GM23338 (cell line): ENCODE measurements around the gene HES4. TPM values are rescaled to one million over a fixed set of nuclear protein-coding genes. Genes with fewer than 3 reads are reported as not detected.
A peak's percentile ranks its signal among the peaks of the same experiment; 100 is the strongest.

Source experiments
- ATAC-seq: fragments of 200-7000 bp; cut with Tn5 transposase; 3 replicates; pipeline ENCODE4 v1.9.1; 2020
- DNase-seq: peaks from one replicate; pipeline ENCODE4 v3.0.0-alpha.2; 2015; ENCODE audit warnings: low spot score
- H2AFZ ChIP-seq: fragments of 200-600 bp; sonication (generic); 2 replicates; pipeline ENCODE4 v1.8.0; 2016; ENCODE audit warnings: antibody characterized with exemption, mild to moderate bottlenecking, moderate library complexity
- H3F3A ChIP-seq: fragments of 200-600 bp; sonication (generic); replicated peaks from 2 replicates; pipeline ENCODE4 v1.8.0; 2017; ENCODE audit warnings: antibody characterized with exemption, mixed run types, low read depth
- H3K27ac ChIP-seq: fragments of 200-600 bp; sonication (generic); 2 replicates; pipeline ENCODE4 v1.6.1; 2016; ENCODE audit warnings: low read depth
- H3K27me3 ChIP-seq: fragments of 200-600 bp; sonication (generic); 2 replicates; pipeline ENCODE4 v1.8.0; 2016; ENCODE audit warnings: mild to moderate bottlenecking, mixed run types, moderate library complexity; ENCODE audit not compliant: insufficient read depth
- H3K36me3 ChIP-seq: fragments of 200-600 bp; sonication (generic); 2 replicates; pipeline ENCODE4 v1.8.0; 2016; ENCODE audit warnings: mild to moderate bottlenecking; ENCODE audit not compliant: insufficient read depth
- H3K4me1 ChIP-seq: fragments of 200-600 bp; sonication (generic); 2 replicates; pipeline ENCODE4 v1.8.0; 2016; ENCODE audit warnings: mild to moderate bottlenecking, moderate library complexity; ENCODE audit not compliant: insufficient read depth
- H3K4me2 ChIP-seq: fragments of 200-600 bp; sonication (generic); 2 replicates; pipeline ENCODE4 v1.7.1; 2017; ENCODE audit warnings: mixed run types
- H3K4me3 ChIP-seq: fragments of 200-600 bp; sonication (generic); 2 replicates; pipeline ENCODE4 v1.6.1; 2016; ENCODE audit warnings: mixed run types
- H3K79me2 ChIP-seq: fragments of 200-600 bp; sonication (generic); replicated peaks from 2 replicates; pipeline ENCODE4 v1.8.0; 2017; ENCODE audit warnings: mild to moderate bottlenecking; ENCODE audit not compliant: insufficient read depth
- H3K9me2 ChIP-seq: fragments of 200-600 bp; sonication (generic); 2 replicates; pipeline ENCODE4 v1.8.0; 2017; ENCODE audit not compliant: insufficient read depth
- H4K20me1 ChIP-seq: fragments of 200-600 bp; sonication (generic); replicated peaks from 2 replicates; pipeline ENCODE4 v1.8.0; 2017; ENCODE audit warnings: mild to moderate bottlenecking; ENCODE audit not compliant: insufficient read depth
- H3K27ac Mint-ChIP-seq: 2 replicates; pipeline ENCODE4 v1.8.0; 2020; ENCODE audit warnings: inconsistent platforms, mild to moderate bottlenecking, moderate library complexity, mixed read lengths
- H3K27me3 Mint-ChIP-seq: 3 replicates; pipeline ENCODE4 v1.8.0; 2022; ENCODE audit warnings: low read depth, mild to moderate bottlenecking, moderate library complexity, mixed read lengths, inconsistent platforms; ENCODE audit not compliant: insufficient read depth, poor library complexity
- H3K36me3 Mint-ChIP-seq: 3 replicates; pipeline ENCODE4 v1.8.0; 2021; ENCODE audit warnings: low read depth, mild to moderate bottlenecking, inconsistent platforms, moderate library complexity, mixed read lengths
- H3K4me1 Mint-ChIP-seq: 3 replicates; pipeline ENCODE4 v1.8.0; 2020; ENCODE audit warnings: mild to moderate bottlenecking, inconsistent platforms, mixed read lengths
- H3K4me3 Mint-ChIP-seq: 3 replicates; pipeline ENCODE4 v1.8.0; 2021; ENCODE audit warnings: moderate library complexity, mild to moderate bottlenecking, inconsistent platforms, mixed read lengths
- H3K9me3 Mint-ChIP-seq: 3 replicates; pipeline ENCODE4 v1.8.0; 2020; ENCODE audit warnings: moderate library complexity, mild to moderate bottlenecking, inconsistent platforms, mixed read lengths
- CREB1 ChIP-seq: fragments of 250-450 bp; sonication (Bioruptor Pico); IDR thresholded peaks from 2 replicates; pipeline ENCODE4 v1.5.0; 2020; ENCODE audit warnings: low read depth, mild to moderate bottlenecking, moderate library complexity
- EZH2 ChIP-seq: fragments of 200-600 bp; sonication (generic); IDR thresholded peaks from one replicate; pipeline ENCODE4 v1.8.0; 2017; ENCODE audit warnings: antibody characterized with exemption, mild to moderate bottlenecking, low read depth; ENCODE audit not compliant: unreplicated experiment
- EZH2phosphoT487 ChIP-seq: fragments of 200-600 bp; sonication (generic); IDR thresholded peaks from one replicate; pipeline ENCODE4 v1.8.1; 2018; ENCODE audit warnings: antibody characterized with exemption; ENCODE audit not compliant: unreplicated experiment
- JUNB ChIP-seq: IDR thresholded peaks from one replicate; pipeline ENCODE4 v1.6.1; 2016; ENCODE audit warnings: antibody characterized with exemption; ENCODE audit not compliant: unreplicated experiment
- NANOG ChIP-seq: IDR thresholded peaks from 2 replicates; pipeline ENCODE4 v1.6.1; 2016; ENCODE audit warnings: antibody characterized with exemption, borderline replicate concordance
- POLR2AphosphoS5 ChIP-seq: IDR thresholded peaks from 2 replicates; pipeline ENCODE4 v1.6.1; 2016; ENCODE audit warnings: antibody characterized with exemption, low read depth
- STAT1 ChIP-seq: IDR thresholded peaks from one replicate; pipeline ENCODE4 v1.6.1; 2016; ENCODE audit warnings: antibody characterized with exemption; ENCODE audit not compliant: unreplicated experiment
- ZNF114 ChIP-seq: fragments of 250-450 bp; sonication (Bioruptor Pico); IDR thresholded peaks from 2 replicates; pipeline ENCODE4 v1.5.0; 2020; ENCODE audit warnings: mild to moderate bottlenecking, moderate library complexity
- ZNF331 ChIP-seq: fragments of 250-450 bp; sonication (Bioruptor Pico); IDR thresholded peaks from 2 replicates; pipeline ENCODE4 v1.5.0; 2020; ENCODE audit warnings: low read depth, mild to moderate bottlenecking, moderate library complexity
- polyA plus RNA-seq: library from polyadenylated mRNA; unstranded; fragments of >200 nt; fragmentation: Nextera tagmentation; extraction: Ambion mirVana; gene quantifications from 2 replicates; pipeline ENCODE4 v1.2.1, GENCODE V29; 2016
- total RNA-seq: library from RNA; depleted of rRNA; stranded (reverse); fragments of >200 nt; shearing (Covaris generic); gene quantifications from 2 replicates; pipeline ENCODE4 v1.2.3, GENCODE V29; 2014
- TF ChIP-seq, protein P1 (sequence below): IDR thresholded peaks from one replicate; pipeline ENCODE4 v1.6.1; 2018; ENCODE audit warnings: antibody characterized with exemption; ENCODE audit not compliant: unreplicated experiment
- TF ChIP-seq, protein P2 (sequence below): fragments of 250-450 bp; sonication (Bioruptor Pico); IDR thresholded peaks from 2 replicates; pipeline ENCODE4 v1.5.0; 2020; ENCODE audit warnings: mild to moderate bottlenecking, moderate library complexity
- TF ChIP-seq, protein P3 (sequence below): IDR thresholded peaks from 2 replicates; pipeline ENCODE4 v1.6.1; 2016; ENCODE audit warnings: antibody characterized with exemption
- TF ChIP-seq, protein P4 (sequence below), 2 experiments: fragments of 200-600 bp in 1 of 2; sonication (generic) in 1 of 2; conservative IDR thresholded peaks; 2 replicates each; pipeline versions ENCODE4 v1.5.1 to v1.6.1; 2016 to 2017; ENCODE audit warnings: antibody characterized with exemption in 2 of 2, low read depth in 2 of 2, mild to moderate bottlenecking in 2 of 2, moderate library complexity in 1 of 2

HES4 gene
- total and polyA plus RNA-seq, 2 experiments from 2014 or later: 2.3 to 6.7 TPM

DNA sequence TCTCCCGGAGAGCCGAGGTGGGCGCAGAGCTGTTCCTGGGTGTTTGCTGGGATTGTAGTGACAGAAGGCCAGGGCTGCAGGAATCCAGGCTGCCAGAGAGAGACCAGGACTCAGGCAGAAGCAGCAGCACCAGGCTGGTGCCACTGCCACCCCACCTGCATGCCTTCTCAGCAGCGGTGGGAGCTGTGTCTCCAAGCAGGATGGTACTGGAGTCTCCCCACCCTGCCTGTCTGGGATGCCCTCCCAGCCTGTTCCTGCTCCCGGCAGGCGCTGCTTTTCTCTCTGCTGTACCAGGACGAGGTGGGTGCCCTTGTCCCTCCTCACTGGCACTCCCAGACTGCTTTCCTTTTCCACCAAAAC is 4.5 kb upstream of the HES4 start:
- Mint-ChIP-seq H3K4me3 (peak overlapping the region; percentile 19; the same call in 1 of the 3 replicates), H3K4me1 (peaks cover 18% of the 10 kb centered on the region), H3K36me3 (no peaks in the 10 kb centered on the region; the same call in 2 of the 3 replicates), H3K9me3 (peaks cover 2% of the 10 kb centered on the region; the same call in 1 of the 3 replicates), H3K27ac (no peak overlapping the region), H3K27me3 (peaks cover 59% of the 10 kb centered on the region)
- Histone ChIP-seq H3K27ac (no peak overlapping the region), H3K79me2 (no peaks in the 10 kb centered on the region), H3K27me3 (peaks cover 73% of the 10 kb centered on the region), H3K4me2 (no peak overlapping the region), H2AFZ (no peak overlapping the region), H3K36me3 (no peaks in the 10 kb centered on the region), H4K20me1 (no peaks in the 10 kb centered on the region; the same call in 1 of the 2 replicates), H3K4me1 (peaks cover 8% of the 10 kb centered on the region; the same call in 1 of the 2 replicates), H3K9me2 (no peaks in the 10 kb centered on the region), H3F3A (peaks cover 4% of the 10 kb centered on the region; the same call in 1 of the 2 replicates), H3K4me3 (no peak overlapping the region)
- no peak for ATAC-seq
- TF ChIP-seq STAT1 (no peak), NANOG (no peak), EZH2 (no peak), POLR2AphosphoS5 (no peak), CREB1 (CRISPR knock-in tag) (no peak), ZNF114 (no peak), EZH2phosphoT487 (no peak), ZNF331 (CRISPR knock-in tag) (no peak), JUNB (no peak)
- TF ChIP-seq, protein P1, sequence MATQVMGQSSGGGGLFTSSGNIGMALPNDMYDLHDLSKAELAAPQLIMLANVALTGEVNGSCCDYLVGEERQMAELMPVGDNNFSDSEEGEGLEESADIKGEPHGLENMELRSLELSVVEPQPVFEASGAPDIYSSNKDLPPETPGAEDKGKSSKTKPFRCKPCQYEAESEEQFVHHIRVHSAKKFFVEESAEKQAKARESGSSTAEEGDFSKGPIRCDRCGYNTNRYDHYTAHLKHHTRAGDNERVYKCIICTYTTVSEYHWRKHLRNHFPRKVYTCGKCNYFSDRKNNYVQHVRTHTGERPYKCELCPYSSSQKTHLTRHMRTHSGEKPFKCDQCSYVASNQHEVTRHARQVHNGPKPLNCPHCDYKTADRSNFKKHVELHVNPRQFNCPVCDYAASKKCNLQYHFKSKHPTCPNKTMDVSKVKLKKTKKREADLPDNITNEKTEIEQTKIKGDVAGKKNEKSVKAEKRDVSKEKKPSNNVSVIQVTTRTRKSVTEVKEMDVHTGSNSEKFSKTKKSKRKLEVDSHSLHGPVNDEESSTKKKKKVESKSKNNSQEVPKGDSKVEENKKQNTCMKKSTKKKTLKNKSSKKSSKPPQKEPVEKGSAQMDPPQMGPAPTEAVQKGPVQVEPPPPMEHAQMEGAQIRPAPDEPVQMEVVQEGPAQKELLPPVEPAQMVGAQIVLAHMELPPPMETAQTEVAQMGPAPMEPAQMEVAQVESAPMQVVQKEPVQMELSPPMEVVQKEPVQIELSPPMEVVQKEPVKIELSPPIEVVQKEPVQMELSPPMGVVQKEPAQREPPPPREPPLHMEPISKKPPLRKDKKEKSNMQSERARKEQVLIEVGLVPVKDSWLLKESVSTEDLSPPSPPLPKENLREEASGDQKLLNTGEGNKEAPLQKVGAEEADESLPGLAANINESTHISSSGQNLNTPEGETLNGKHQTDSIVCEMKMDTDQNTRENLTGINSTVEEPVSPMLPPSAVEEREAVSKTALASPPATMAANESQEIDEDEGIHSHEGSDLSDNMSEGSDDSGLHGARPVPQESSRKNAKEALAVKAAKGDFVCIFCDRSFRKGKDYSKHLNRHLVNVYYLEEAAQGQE: no peak
- TF ChIP-seq, protein P2, sequence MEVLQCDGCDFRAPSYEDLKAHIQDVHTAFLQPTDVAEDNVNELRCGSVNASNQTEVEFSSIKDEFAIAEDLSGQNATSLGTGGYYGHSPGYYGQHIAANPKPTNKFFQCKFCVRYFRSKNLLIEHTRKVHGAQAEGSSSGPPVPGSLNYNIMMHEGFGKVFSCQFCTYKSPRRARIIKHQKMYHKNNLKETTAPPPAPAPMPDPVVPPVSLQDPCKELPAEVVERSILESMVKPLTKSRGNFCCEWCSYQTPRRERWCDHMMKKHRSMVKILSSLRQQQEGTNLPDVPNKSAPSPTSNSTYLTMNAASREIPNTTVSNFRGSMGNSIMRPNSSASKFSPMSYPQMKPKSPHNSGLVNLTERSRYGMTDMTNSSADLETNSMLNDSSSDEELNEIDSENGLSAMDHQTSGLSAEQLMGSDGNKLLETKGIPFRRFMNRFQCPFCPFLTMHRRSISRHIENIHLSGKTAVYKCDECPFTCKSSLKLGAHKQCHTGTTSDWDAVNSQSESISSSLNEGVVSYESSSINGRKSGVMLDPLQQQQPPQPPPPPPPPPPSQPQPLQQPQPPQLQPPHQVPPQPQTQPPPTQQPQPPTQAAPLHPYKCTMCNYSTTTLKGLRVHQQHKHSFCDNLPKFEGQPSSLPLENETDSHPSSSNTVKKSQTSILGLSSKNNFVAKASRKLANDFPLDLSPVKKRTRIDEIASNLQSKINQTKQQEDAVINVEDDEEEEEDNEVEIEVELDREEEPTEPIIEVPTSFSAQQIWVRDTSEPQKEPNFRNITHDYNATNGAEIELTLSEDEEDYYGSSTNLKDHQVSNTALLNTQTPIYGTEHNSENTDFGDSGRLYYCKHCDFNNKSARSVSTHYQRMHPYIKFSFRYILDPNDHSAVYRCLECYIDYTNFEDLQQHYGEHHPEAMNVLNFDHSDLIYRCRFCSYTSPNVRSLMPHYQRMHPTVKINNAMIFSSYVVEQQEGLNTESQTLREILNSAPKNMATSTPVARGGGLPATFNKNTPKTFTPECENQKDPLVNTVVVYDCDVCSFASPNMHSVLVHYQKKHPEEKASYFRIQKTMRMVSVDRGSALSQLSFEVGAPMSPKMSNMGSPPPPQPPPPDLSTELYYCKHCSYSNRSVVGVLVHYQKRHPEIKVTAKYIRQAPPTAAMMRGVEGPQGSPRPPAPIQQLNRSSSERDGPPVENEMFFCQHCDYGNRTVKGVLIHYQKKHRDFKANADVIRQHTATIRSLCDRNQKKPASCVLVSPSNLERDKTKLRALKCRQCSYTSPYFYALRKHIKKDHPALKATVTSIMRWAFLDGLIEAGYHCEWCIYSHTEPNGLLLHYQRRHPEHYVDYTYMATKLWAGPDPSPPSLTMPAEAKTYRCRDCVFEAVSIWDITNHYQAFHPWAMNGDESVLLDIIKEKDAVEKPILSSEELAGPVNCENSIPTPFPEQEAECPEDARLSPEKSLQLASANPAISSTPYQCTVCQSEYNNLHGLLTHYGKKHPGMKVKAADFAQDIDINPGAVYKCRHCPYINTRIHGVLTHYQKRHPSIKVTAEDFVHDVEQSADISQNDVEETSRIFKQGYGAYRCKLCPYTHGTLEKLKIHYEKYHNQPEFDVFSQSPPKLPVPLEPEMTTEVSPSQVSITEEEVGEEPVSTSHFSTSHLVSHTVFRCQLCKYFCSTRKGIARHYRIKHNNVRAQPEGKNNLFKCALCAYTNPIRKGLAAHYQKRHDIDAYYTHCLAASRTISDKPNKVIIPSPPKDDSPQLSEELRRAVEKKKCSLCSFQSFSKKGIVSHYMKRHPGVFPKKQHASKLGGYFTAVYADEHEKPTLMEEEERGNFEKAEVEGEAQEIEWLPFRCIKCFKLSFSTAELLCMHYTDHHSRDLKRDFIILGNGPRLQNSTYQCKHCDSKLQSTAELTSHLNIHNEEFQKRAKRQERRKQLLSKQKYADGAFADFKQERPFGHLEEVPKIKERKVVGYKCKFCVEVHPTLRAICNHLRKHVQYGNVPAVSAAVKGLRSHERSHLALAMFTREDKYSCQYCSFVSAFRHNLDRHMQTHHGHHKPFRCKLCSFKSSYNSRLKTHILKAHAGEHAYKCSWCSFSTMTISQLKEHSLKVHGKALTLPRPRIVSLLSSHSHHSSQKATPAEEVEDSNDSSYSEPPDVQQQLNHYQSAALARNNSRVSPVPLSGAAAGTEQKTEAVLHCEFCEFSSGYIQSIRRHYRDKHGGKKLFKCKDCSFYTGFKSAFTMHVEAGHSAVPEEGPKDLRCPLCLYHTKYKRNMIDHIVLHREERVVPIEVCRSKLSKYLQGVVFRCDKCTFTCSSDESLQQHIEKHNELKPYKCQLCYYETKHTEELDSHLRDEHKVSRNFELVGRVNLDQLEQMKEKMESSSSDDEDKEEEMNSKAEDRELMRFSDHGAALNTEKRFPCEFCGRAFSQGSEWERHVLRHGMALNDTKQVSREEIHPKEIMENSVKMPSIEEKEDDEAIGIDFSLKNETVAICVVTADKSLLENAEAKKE (CRISPR knock-in tag): no peak
- TF ChIP-seq, protein P3, sequence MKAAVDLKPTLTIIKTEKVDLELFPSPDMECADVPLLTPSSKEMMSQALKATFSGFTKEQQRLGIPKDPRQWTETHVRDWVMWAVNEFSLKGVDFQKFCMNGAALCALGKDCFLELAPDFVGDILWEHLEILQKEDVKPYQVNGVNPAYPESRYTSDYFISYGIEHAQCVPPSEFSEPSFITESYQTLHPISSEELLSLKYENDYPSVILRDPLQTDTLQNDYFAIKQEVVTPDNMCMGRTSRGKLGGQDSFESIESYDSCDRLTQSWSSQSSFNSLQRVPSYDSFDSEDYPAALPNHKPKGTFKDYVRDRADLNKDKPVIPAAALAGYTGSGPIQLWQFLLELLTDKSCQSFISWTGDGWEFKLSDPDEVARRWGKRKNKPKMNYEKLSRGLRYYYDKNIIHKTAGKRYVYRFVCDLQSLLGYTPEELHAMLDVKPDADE: no peak
- TF ChIP-seq, protein P4, sequence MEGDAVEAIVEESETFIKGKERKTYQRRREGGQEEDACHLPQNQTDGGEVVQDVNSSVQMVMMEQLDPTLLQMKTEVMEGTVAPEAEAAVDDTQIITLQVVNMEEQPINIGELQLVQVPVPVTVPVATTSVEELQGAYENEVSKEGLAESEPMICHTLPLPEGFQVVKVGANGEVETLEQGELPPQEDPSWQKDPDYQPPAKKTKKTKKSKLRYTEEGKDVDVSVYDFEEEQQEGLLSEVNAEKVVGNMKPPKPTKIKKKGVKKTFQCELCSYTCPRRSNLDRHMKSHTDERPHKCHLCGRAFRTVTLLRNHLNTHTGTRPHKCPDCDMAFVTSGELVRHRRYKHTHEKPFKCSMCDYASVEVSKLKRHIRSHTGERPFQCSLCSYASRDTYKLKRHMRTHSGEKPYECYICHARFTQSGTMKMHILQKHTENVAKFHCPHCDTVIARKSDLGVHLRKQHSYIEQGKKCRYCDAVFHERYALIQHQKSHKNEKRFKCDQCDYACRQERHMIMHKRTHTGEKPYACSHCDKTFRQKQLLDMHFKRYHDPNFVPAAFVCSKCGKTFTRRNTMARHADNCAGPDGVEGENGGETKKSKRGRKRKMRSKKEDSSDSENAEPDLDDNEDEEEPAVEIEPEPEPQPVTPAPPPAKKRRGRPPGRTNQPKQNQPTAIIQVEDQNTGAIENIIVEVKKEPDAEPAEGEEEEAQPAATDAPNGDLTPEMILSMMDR (conservative IDR thresholded peaks at IDR 0.05; ENCODE audit: low read depth in 2 of 2): no peak
- DNase-seq: no peak
